Ishikawa (cell line): ENCODE data around the gene PDE1C.

Source experiments
- CEBPB ChIP-seq: IDR thresholded peaks from 2 replicates; pipeline ENCODE4 v1.6.1; 2012
- CREB1 ChIP-seq: IDR thresholded peaks from 2 replicates; pipeline ENCODE4 v1.6.1; 2012; ENCODE audit warnings: low read depth
- EGR1 ChIP-seq: IDR thresholded peaks from 2 replicates; pipeline ENCODE4 v1.6.1; 2012
- EP300 ChIP-seq: IDR thresholded peaks from 2 replicates; pipeline ENCODE4 v1.6.1; 2012; ENCODE audit warnings: borderline replicate concordance
- FOXM1 ChIP-seq: IDR thresholded peaks from 2 replicates; pipeline ENCODE4 v1.6.1; 2012; ENCODE audit warnings: low read depth, borderline replicate concordance
- MAX ChIP-seq: IDR thresholded peaks from 2 replicates; pipeline ENCODE4 v1.6.1; 2012
- NFIC ChIP-seq: IDR thresholded peaks from 2 replicates; pipeline ENCODE4 v1.6.1; 2012
- RAD21 ChIP-seq: IDR thresholded peaks from 2 replicates; pipeline ENCODE4 v1.6.1; 2012; ENCODE audit warnings: low read depth
- REST ChIP-seq: IDR thresholded peaks from 2 replicates; pipeline ENCODE4 v1.6.1; 2012; ENCODE audit warnings: low read depth, mild to moderate bottlenecking
- TAF1 ChIP-seq: IDR thresholded peaks from 2 replicates; pipeline ENCODE4 v1.6.1; 2012; ENCODE audit warnings: low read depth, mild to moderate bottlenecking
- TCF12 ChIP-seq: IDR thresholded peaks from 2 replicates; pipeline ENCODE4 v1.6.1; 2012; ENCODE audit warnings: low read depth
- TEAD4 ChIP-seq: IDR thresholded peaks from 2 replicates; pipeline ENCODE4 v1.6.1; 2012
- USF1 ChIP-seq: IDR thresholded peaks from 2 replicates; pipeline ENCODE4 v1.6.1; 2012
- YY1 ChIP-seq: IDR thresholded peaks from 2 replicates; pipeline ENCODE4 v1.6.1; 2012; ENCODE audit warnings: low read depth
- ZBTB7A ChIP-seq: IDR thresholded peaks from 2 replicates; pipeline ENCODE4 v1.6.1; 2012; ENCODE audit warnings: low read depth

PDE1C gene

GRCh38 chr7:31796375-31796774 lies 273.8 kb downstream of the PDE1C start:
- TF ChIP-seq EGR1 (no peak), TCF12 (no peak), TEAD4 (no peak), NFIC (no peak), YY1 (no peak), CEBPB (no peak), USF1 (no peak), FOXM1 (no peak), CREB1 (no peak), ZBTB7A (no peak), REST (no peak), EP300 (no peak), TAF1 (no peak), RAD21 (no peak), MAX (no peak)

- TF ChIP-seq REST, result no peak
- no peak for TF ChIP-seq EP300
- no peak for TF ChIP-seq FOXM1
Observed at GRCh38 chr7:31794851-31795344, 275.3 kb downstream of the PDE1C start.

GRCh38 chr7:31791881-31792280 lies 278.3 kb downstream of the PDE1C start:
- TF ChIP-seq FOXM1, result no peak
- no peak for TF ChIP-seq EP300
- TF ChIP-seq CEBPB, result no peak
- TF ChIP-seq USF1, result no peak
- no peak for TF ChIP-seq TCF12
- TF ChIP-seq NFIC, result no peak
- no peak for TF ChIP-seq RAD21
- TF ChIP-seq YY1, result no peak
- no peak for TF ChIP-seq TAF1
- TF ChIP-seq MAX, result no peak
- no peak for TF ChIP-seq ZBTB7A
- TF ChIP-seq CREB1, result no peak
- TF ChIP-seq TEAD4, result no peak
- no peak for TF ChIP-seq REST
- no peak for TF ChIP-seq EGR1

GRCh38 chr7:31788883-31789680 lies 281.1 kb downstream of the PDE1C start:
- TF ChIP-seq TEAD4 (no peak), TAF1 (no peak), RAD21 (no peak), EP300 (no peak), REST (no peak), CREB1 (no peak), USF1 (no peak), CEBPB (no peak), EGR1 (no peak), FOXM1 (no peak), YY1 (no peak)
